Measurements from ENCODE around the gene BABAM2. TPM values are rescaled to one million over a fixed set of nuclear protein-coding genes. Genes with fewer than 3 reads are reported as not detected.

The BABAM2 gene
- total RNA-seq (2021), result 25.9 and 27.1 TPM in 2 replicates
- long read RNA-seq, transcript BABAM2-201 (13 exons, 1,681 nt), result minor isoform, 19 of 224 reads
- long read RNA-seq, transcript BABAM2-202 (13 exons, 1,852 nt), result minor isoform, 21 of 224 reads
- long read RNA-seq, transcript BABAM2-203 (13 exons, 1,686 nt), result minor isoform, 22 of 224 reads
- long read RNA-seq, transcript BABAM2-204 (12 exons, 1,657 nt), result major isoform, 131 of 224 reads
- long read RNA-seq, partial matches to known transcripts, result 10 of 224 reads
- long read RNA-seq, other reads (novel, unspliced or antisense), result 18 of 224 reads

- no peaks in the 10 kb centered on the region for H4K20me1 ChIP-seq (ENCODE audit: control insufficient read depth, insufficient read depth, insufficient read length)
- Mint-ChIP-seq H3K4me1 (peaks cover 6 to 10% of the 10 kb centered on the region in 2 experiments), H3K27ac (peak within 1 kb of the TSS; percentile 98 to 100 (median 100)), H3K9me3 (no peaks in the 10 kb centered on the region), H3K27me3 (ENCODE audit: low read depth) (no peaks in the 10 kb centered on the region), H3K4me3 (peak within 1 kb of the TSS; percentile 98), H3K36me3 (ENCODE audit: insufficient read depth in 1 of 3, low read depth in 3 of 3) (peaks cover 0 to 9% (median 0%) of the 10 kb centered on the region in 3 experiments; a peak in 1 of 7 replicates)
- no peak within 1 kb of the TSS for H2AK5ac ChIP-seq (ENCODE audit: insufficient read length, low read length)
- H2BK15ac ChIP-seq (ENCODE audit: low read depth, low read length), result no peak within 1 kb of the TSS
- no peak within 1 kb of the TSS for H3K4ac ChIP-seq (ENCODE audit: low read depth, low read length)
- no peaks in the 10 kb centered on the region for H3K27me3 ChIP-seq (ENCODE audit: insufficient read depth, low read length)
- H3K9ac ChIP-seq (ENCODE audit: extremely low read depth, insufficient read length, low read length), result peak within 1 kb of the TSS; percentile 86
- H2BK20ac ChIP-seq (ENCODE audit: low read depth, low read length, poor library complexity, severe bottlenecking), result no peak within 1 kb of the TSS
- TF ChIP-seq, protein P1, sequence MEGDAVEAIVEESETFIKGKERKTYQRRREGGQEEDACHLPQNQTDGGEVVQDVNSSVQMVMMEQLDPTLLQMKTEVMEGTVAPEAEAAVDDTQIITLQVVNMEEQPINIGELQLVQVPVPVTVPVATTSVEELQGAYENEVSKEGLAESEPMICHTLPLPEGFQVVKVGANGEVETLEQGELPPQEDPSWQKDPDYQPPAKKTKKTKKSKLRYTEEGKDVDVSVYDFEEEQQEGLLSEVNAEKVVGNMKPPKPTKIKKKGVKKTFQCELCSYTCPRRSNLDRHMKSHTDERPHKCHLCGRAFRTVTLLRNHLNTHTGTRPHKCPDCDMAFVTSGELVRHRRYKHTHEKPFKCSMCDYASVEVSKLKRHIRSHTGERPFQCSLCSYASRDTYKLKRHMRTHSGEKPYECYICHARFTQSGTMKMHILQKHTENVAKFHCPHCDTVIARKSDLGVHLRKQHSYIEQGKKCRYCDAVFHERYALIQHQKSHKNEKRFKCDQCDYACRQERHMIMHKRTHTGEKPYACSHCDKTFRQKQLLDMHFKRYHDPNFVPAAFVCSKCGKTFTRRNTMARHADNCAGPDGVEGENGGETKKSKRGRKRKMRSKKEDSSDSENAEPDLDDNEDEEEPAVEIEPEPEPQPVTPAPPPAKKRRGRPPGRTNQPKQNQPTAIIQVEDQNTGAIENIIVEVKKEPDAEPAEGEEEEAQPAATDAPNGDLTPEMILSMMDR (conservative IDR thresholded peaks at IDR 0.05), result no peak
- no peaks in the 10 kb centered on the region for H3K4me1 ChIP-seq (ENCODE audit: insufficient read depth, low read length)
- H3K79me2 ChIP-seq (ENCODE audit: insufficient read depth, low read length), result no peaks in the 10 kb centered on the region
- no peak within 1 kb of the TSS for H4K8ac ChIP-seq (replicated peaks; ENCODE audit: insufficient read length, low read depth, low read length)
- H3K27ac ChIP-seq (ENCODE audit: insufficient read length, low read depth, low read length), result peak within 1 kb of the TSS; percentile 19
- no peaks in the 10 kb centered on the region for H3K23me2 ChIP-seq (ENCODE audit: insufficient read length, low read depth, low read length, poor library complexity, severe bottlenecking)
- no peak within 1 kb of the TSS for H2AFZ ChIP-seq (ENCODE audit: low read length)
- peak; percentile 90 for DNase-seq
- no peak within 1 kb of the TSS for H4K91ac ChIP-seq (ENCODE audit: insufficient read length, low read depth, low read length)
- peak within 1 kb of the TSS; percentile 62 for H3K4me2 ChIP-seq (ENCODE audit: insufficient read depth, insufficient read length, low read length)
- H3K56ac ChIP-seq (ENCODE audit: insufficient read length, low read depth, low read length), result no peak within 1 kb of the TSS
- no peak within 1 kb of the TSS for H2BK5ac ChIP-seq (ENCODE audit: insufficient read length, low read length)
- WGBS (ENCODE audit: extremely low coverage, insufficient read length, low lambda C conversion rate), result no CpG with 5 or more reads among the region's 79 CpGs
- peak within 1 kb of the TSS; percentile 94 for H3K14ac ChIP-seq (ENCODE audit: insufficient read depth, low read length)
- no peak within 1 kb of the TSS for H3K23ac ChIP-seq (ENCODE audit: insufficient read length, low read depth, low read length)
- no peak within 1 kb of the TSS for H2BK12ac ChIP-seq (ENCODE audit: insufficient read length, low read depth, low read length)
- H3K18ac ChIP-seq (ENCODE audit: insufficient read length, low read depth, low read length), result peak within 1 kb of the TSS; percentile 96
- H2BK120ac ChIP-seq (ENCODE audit: low read depth, low read length, poor library complexity, severe bottlenecking), result no peak within 1 kb of the TSS
- no peak within 1 kb of the TSS for H4K5ac ChIP-seq (ENCODE audit: insufficient read length, low read depth, low read length)
- H3K9me3 ChIP-seq (ENCODE audit: control insufficient read depth, low read depth, low read length), result no peaks in the 10 kb centered on the region
- no peak within 1 kb of the TSS for H3T11ph ChIP-seq (ENCODE audit: low read length)
- no peaks in the 10 kb centered on the region for H3K79me1 ChIP-seq (ENCODE audit: insufficient read depth, low read depth, low read length, poor library complexity, severe bottlenecking)
Observed at GRCh38 chr2:27890146-27890923, at the start of gene BABAM2, which contains the start of gene RBKS. BABAM2 (plus strand) TSS chr2:27890729; CDS start chr2:27894557, 3,828 bp downstream. RBKS (minus strand) TSS chr2:27890387; CDS start chr2:27890345, 42 bp downstream.

Data from H9 (cell line).